H1 (cell line): ENCODE results near the gene ARID2.

ENCODE experiments used
- ASH2L ChIP-seq: fragments of 200-600, 300-600 bp; sonication (generic); IDR thresholded peaks from one replicate; pipeline ENCODE4 v1.7.1; 2017; ENCODE audit warnings: low read length
- POLR2AphosphoS5 ChIP-seq: IDR thresholded peaks from 2 replicates; pipeline ENCODE4 v1.6.1; 2011; ENCODE audit warnings: low read depth, low read length
- RAD21 ChIP-seq, 2 experiments: IDR thresholded peaks in 1 of 2; conservative IDR thresholded peaks in 1 of 2; 2 replicates each; pipeline ENCODE4 v1.6.1; 2011; ENCODE audit warnings: low read depth in 2 of 2, low read length in 2 of 2, improper control_type of control experiment in 1 of 2, inconsistent platforms in 1 of 2, mild to moderate bottlenecking in 1 of 2, moderate library complexity in 1 of 2
- SIRT6 ChIP-seq: IDR thresholded peaks from one replicate; pipeline ENCODE4 v1.7.1; 2012; ENCODE audit warnings: low read length, inconsistent platforms
- SP1 ChIP-seq: IDR thresholded peaks from 2 replicates; pipeline ENCODE4 v1.6.1; 2011; ENCODE audit warnings: low read depth, low read length
- SP2 ChIP-seq: IDR thresholded peaks from 2 replicates; pipeline ENCODE4 v1.6.1; 2012; ENCODE audit warnings: mild to moderate bottlenecking, low read length, inconsistent platforms
- TAF1 ChIP-seq: IDR thresholded peaks from 2 replicates; pipeline ENCODE4 v1.6.1; 2011; ENCODE audit warnings: mild to moderate bottlenecking, low read depth, low read length
- ZNF274 ChIP-seq: IDR thresholded peaks from 2 replicates; pipeline ENCODE4 v1.7.0; 2012; ENCODE audit warnings: low read length, borderline replicate concordance; ENCODE audit errors: extremely low read depth
- TF ChIP-seq, protein P1 (sequence below): IDR thresholded peaks from 2 replicates; pipeline ENCODE4 v1.6.1; 2012; ENCODE audit warnings: inconsistent platforms
- TF ChIP-seq, protein P2 (sequence below): fragments of 300-600 bp; sonication (generic); IDR thresholded peaks from 2 replicates; pipeline ENCODE4 v1.7.1; 2012; ENCODE audit warnings: low read length, moderate library complexity, mild to moderate bottlenecking, inconsistent platforms; ENCODE audit not compliant: insufficient replicate concordance
- TF ChIP-seq, protein P3 (sequence below), 3 experiments: IDR thresholded peaks; 1 replicate in 2 of 3; 2 replicates in 1 of 3; pipeline versions ENCODE4 v1.5.1 to v1.6.1; 2011; ENCODE audit warnings: low read length in 3 of 3, mild to moderate bottlenecking in 3 of 3, inconsistent platforms in 2 of 3, low read depth in 1 of 3, moderate library complexity in 1 of 3; ENCODE audit not compliant: insufficient read depth in 1 of 3; ENCODE audit errors: control extremely low read depth in 1 of 3

DNA sequence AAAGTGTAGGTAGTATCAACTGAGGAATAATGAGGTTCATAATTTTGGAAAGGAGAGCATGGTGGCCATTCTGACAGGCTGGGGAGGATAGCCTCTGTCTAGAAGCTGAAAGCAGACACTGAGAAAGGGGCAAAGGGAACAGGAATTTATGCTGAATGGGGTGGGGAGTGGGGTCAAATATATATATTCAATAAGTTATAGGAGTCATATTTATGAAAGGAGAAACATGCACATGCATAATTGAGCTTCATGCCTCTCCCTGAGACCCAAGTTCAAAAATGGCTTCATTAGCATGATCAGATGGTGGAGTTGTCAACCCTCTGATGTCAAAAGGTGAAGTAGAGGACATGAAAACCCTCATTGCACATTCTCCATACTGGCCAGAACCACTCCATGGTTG lies 33.9 kb upstream of the ARID2 start:
- TF ChIP-seq TAF1 (no peak), ASH2L (no peak), SP2 (no peak), SIRT6 (no peak), RAD21 (IDR thresholded peaks at IDR 0.05 in 1 of 2, conservative IDR thresholded peaks at IDR 0.05 in 1 of 2; ENCODE audit: low read depth in 2 of 2, low read length in 2 of 2) (no peak), SP1 (no peak), ZNF274 (no peak), POLR2AphosphoS5 (no peak)
- TF ChIP-seq, protein P1, sequence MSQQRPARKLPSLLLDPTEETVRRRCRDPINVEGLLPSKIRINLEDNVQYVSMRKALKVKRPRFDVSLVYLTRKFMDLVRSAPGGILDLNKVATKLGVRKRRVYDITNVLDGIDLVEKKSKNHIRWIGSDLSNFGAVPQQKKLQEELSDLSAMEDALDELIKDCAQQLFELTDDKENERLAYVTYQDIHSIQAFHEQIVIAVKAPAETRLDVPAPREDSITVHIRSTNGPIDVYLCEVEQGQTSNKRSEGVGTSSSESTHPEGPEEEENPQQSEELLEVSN = no peak
- TF ChIP-seq, protein P2, sequence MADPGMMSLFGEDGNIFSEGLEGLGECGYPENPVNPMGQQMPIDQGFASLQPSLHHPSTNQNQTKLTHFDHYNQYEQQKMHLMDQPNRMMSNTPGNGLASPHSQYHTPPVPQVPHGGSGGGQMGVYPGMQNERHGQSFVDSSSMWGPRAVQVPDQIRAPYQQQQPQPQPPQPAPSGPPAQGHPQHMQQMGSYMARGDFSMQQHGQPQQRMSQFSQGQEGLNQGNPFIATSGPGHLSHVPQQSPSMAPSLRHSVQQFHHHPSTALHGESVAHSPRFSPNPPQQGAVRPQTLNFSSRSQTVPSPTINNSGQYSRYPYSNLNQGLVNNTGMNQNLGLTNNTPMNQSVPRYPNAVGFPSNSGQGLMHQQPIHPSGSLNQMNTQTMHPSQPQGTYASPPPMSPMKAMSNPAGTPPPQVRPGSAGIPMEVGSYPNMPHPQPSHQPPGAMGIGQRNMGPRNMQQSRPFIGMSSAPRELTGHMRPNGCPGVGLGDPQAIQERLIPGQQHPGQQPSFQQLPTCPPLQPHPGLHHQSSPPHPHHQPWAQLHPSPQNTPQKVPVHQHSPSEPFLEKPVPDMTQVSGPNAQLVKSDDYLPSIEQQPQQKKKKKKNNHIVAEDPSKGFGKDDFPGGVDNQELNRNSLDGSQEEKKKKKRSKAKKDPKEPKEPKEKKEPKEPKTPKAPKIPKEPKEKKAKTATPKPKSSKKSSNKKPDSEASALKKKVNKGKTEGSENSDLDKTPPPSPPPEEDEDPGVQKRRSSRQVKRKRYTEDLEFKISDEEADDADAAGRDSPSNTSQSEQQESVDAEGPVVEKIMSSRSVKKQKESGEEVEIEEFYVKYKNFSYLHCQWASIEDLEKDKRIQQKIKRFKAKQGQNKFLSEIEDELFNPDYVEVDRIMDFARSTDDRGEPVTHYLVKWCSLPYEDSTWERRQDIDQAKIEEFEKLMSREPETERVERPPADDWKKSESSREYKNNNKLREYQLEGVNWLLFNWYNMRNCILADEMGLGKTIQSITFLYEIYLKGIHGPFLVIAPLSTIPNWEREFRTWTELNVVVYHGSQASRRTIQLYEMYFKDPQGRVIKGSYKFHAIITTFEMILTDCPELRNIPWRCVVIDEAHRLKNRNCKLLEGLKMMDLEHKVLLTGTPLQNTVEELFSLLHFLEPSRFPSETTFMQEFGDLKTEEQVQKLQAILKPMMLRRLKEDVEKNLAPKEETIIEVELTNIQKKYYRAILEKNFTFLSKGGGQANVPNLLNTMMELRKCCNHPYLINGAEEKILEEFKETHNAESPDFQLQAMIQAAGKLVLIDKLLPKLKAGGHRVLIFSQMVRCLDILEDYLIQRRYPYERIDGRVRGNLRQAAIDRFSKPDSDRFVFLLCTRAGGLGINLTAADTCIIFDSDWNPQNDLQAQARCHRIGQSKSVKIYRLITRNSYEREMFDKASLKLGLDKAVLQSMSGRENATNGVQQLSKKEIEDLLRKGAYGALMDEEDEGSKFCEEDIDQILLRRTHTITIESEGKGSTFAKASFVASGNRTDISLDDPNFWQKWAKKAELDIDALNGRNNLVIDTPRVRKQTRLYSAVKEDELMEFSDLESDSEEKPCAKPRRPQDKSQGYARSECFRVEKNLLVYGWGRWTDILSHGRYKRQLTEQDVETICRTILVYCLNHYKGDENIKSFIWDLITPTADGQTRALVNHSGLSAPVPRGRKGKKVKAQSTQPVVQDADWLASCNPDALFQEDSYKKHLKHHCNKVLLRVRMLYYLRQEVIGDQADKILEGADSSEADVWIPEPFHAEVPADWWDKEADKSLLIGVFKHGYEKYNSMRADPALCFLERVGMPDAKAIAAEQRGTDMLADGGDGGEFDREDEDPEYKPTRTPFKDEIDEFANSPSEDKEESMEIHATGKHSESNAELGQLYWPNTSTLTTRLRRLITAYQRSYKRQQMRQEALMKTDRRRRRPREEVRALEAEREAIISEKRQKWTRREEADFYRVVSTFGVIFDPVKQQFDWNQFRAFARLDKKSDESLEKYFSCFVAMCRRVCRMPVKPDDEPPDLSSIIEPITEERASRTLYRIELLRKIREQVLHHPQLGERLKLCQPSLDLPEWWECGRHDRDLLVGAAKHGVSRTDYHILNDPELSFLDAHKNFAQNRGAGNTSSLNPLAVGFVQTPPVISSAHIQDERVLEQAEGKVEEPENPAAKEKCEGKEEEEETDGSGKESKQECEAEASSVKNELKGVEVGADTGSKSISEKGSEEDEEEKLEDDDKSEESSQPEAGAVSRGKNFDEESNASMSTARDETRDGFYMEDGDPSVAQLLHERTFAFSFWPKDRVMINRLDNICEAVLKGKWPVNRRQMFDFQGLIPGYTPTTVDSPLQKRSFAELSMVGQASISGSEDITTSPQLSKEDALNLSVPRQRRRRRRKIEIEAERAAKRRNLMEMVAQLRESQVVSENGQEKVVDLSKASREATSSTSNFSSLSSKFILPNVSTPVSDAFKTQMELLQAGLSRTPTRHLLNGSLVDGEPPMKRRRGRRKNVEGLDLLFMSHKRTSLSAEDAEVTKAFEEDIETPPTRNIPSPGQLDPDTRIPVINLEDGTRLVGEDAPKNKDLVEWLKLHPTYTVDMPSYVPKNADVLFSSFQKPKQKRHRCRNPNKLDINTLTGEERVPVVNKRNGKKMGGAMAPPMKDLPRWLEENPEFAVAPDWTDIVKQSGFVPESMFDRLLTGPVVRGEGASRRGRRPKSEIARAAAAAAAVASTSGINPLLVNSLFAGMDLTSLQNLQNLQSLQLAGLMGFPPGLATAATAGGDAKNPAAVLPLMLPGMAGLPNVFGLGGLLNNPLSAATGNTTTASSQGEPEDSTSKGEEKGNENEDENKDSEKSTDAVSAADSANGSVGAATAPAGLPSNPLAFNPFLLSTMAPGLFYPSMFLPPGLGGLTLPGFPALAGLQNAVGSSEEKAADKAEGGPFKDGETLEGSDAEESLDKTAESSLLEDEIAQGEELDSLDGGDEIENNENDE = no peak
- TF ChIP-seq, protein P3, sequence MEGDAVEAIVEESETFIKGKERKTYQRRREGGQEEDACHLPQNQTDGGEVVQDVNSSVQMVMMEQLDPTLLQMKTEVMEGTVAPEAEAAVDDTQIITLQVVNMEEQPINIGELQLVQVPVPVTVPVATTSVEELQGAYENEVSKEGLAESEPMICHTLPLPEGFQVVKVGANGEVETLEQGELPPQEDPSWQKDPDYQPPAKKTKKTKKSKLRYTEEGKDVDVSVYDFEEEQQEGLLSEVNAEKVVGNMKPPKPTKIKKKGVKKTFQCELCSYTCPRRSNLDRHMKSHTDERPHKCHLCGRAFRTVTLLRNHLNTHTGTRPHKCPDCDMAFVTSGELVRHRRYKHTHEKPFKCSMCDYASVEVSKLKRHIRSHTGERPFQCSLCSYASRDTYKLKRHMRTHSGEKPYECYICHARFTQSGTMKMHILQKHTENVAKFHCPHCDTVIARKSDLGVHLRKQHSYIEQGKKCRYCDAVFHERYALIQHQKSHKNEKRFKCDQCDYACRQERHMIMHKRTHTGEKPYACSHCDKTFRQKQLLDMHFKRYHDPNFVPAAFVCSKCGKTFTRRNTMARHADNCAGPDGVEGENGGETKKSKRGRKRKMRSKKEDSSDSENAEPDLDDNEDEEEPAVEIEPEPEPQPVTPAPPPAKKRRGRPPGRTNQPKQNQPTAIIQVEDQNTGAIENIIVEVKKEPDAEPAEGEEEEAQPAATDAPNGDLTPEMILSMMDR (IDR thresholded peaks at IDR 0.05; ENCODE audit: control extremely low read depth in 1 of 3, insufficient read depth in 1 of 3, low read depth in 1 of 3, low read length in 3 of 3) = no peak
